ENCODE data around the gene ARHGAP15. TPM values are rescaled to one million over a fixed set of nuclear protein-coding genes. Genes with fewer than 3 reads are reported as not detected.

The ARHGAP15 gene
- total RNA-seq, 8 experiments from 2014 or later, result 0.29 to 1.3 (median 0.51) TPM; not detected in 2

DNA sequence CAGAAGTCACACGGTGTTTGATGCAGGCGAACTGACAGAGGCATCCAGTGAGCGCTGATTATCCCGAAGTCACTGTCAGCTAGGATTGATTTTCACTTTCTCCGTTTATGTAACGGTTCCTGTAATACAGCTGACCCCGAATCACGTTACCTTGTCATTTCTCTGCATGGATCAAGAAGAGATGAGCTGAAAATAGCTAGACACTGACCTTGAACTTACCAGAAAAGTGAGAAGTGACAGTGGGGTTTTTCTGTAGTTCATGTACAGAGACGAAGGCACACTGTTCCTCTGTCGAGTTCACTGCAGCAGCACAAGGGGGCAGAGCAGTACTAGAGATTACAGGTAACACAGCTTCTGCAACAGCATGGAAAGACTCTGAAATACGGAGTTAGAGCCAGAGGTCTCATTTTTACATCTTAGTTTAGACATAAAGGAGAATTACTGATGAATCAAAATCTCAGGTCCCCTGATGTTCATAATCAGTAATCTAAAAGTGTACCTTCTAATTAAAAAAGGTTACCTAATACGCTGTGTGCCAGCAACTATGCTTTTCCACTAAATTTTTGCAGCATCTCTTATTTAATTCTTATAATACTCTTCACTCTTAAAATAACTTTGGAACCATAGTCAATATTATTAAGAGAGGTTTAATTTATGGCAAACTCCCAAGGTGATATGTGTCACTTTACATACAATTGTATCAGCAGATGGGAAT, 33.1 kb downstream of the ARHGAP15 start:
- peaks cover 0 to 17% of the 10 kb centered on the region in 2 donors for H3K4me1 ChIP-seq (replicated peaks in 1 of 2)
- 11 to 63% (median 45%) methylated on average over 2 to 12 of the region's 12 CpGs for WGBS, 10 experiments
- no peak overlapping the region for H3K4me3 ChIP-seq
- peak; percentile 91 to 99 (median 98) for ATAC-seq (replicated peaks in 6 of 8)
- in situ Hi-C loops (cut with MboI; ENCODE audit: low pct_unique_long_range_greater_than_20kb in 2 of 9, low sequenced_read_pairs in 9 of 9, unreplicated experiment in 9 of 9), result no loop called here
- no peak overlapping the region for H3K27ac ChIP-seq

DNA sequence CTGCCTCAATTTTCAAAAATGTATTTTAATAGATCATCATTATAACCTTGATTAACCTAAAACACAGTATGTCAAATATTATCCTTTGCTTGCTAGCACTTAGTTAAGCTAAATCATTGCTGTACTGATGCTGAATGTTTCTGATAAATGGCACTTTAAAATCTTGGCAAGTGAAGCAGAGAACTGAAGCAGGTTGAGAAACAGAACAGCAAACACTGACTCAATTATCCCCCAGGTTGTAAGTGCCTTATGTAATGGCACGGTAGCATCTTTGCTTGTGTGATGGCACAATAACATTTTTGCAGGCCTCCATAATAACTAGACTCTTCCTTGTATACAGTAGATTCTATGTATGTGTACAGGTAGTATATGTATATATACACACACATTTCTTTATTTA, 33.8 kb downstream of the ARHGAP15 start:
- no peak for ATAC-seq (replicated peaks in 6 of 8)
- no peak overlapping the region for H3K4me3 ChIP-seq
- H3K27ac ChIP-seq, result no peak overlapping the region
- in situ Hi-C loops (cut with MboI; ENCODE audit: low pct_unique_long_range_greater_than_20kb in 2 of 9, low sequenced_read_pairs in 9 of 9, unreplicated experiment in 9 of 9), result no loop called here
- peaks cover 0 to 17% of the 10 kb centered on the region in 2 donors for H3K4me1 ChIP-seq (replicated peaks in 1 of 2)
- 57 to 100% (median 80%) methylated on average over 1 of the region's 1 CpG; no CpG with 5 or more reads in 3 of the 10 experiments for WGBS, 10 experiments

DNA sequence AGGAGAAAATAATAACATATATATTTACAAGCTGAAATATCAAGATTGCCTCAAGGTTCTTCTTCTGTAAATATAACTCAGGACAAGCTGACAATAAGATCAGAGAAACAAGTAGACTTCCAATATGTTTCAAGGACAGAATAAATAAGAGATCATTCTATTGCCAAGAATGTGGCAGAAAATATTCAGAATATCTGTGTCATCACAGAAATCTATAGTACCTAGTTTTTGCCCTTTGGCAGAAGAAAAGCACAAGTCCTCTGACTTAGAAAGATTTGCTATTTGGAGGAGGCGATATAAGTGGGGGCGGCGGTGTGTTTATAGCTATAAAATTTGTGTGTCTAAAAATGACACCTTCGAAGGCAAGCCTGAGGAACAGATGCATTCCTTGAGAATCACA, 34.3 kb downstream of the ARHGAP15 start:
- ATAC-seq (replicated peaks in 6 of 8), result no peak
- peaks cover 0 to 17% of the 10 kb centered on the region in 2 donors for H3K4me1 ChIP-seq (replicated peaks in 1 of 2)
- 50 to 100% (median 87%) methylated on average over 1 to 4 of the region's 4 CpGs; no CpG with 5 or more reads in 2 of the 10 experiments for WGBS, 10 experiments
- H3K4me3 ChIP-seq, result no peak overlapping the region
- in situ Hi-C loops (cut with MboI; ENCODE audit: low pct_unique_long_range_greater_than_20kb in 2 of 9, low sequenced_read_pairs in 9 of 9, unreplicated experiment in 9 of 9), result no loop called here
- no peak overlapping the region for H3K27ac ChIP-seq

DNA sequence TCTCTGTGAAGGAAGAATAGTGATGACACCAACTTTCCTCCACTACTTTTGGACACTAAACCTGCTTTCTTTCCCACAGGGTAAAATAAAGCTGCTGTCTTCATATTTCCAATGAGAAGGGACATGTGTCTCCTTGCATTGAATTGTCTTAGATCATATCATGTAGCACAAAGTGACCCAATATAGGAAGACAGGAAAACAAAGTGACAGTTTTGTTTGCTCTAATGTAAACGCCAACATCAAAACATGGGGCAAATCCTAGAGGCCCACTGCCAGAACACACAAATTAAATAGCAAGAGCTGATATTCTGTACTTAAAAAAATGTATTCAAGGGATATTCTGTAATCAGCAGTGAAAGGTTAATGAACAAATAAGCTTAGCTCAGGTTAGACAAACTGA, 36.1 kb downstream of the ARHGAP15 start:
- no peak overlapping the region for H3K27ac ChIP-seq
- 50 to 100% (median 87%) methylated on average over 1 of the region's 1 CpG; no CpG with 5 or more reads in 2 of the 10 experiments for WGBS, 10 experiments
- H3K4me3 ChIP-seq, result no peak overlapping the region
- peaks cover 0 to 12% of the 10 kb centered on the region in 2 donors for H3K4me1 ChIP-seq (replicated peaks in 1 of 2)
- no peak for ATAC-seq (replicated peaks in 6 of 8)
- in situ Hi-C loops (cut with MboI; ENCODE audit: low pct_unique_long_range_greater_than_20kb in 2 of 9, low sequenced_read_pairs in 9 of 9, unreplicated experiment in 9 of 9), result no loop called here

DNA sequence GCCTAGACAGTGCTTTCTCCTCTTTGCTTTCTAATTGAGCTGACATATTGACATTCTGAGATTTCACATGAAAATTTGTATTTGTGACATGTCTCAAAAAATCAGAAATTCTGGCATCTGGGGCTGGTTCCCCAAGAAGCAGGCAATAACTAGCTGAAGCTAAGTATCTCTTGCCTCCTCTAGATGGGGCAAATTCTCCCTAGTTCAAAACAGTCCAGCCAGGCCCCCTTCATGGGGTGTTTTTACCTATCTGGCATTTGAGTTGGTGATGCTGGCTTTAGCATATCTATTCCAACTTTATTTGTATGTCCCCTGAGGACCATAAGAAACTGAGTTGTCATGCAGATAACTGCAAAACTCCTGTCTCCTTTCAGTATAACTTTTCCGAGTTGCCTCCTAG, 39.9 kb downstream of the ARHGAP15 start:
- no peak for ATAC-seq (replicated peaks in 6 of 8)
- in situ Hi-C loops (cut with MboI; ENCODE audit: low pct_unique_long_range_greater_than_20kb in 2 of 9, low sequenced_read_pairs in 9 of 9, unreplicated experiment in 9 of 9), result no loop called here
- no peaks in the 10 kb centered on the region for H3K4me1 ChIP-seq (replicated peaks in 1 of 2)
- 67 to 100% (median 76%) methylated on average over 1 of the region's 1 CpG; no CpG with 5 or more reads in 6 of the 10 experiments for WGBS, 10 experiments
- no peak overlapping the region for H3K4me3 ChIP-seq
- no peak overlapping the region for H3K27ac ChIP-seq

DNA sequence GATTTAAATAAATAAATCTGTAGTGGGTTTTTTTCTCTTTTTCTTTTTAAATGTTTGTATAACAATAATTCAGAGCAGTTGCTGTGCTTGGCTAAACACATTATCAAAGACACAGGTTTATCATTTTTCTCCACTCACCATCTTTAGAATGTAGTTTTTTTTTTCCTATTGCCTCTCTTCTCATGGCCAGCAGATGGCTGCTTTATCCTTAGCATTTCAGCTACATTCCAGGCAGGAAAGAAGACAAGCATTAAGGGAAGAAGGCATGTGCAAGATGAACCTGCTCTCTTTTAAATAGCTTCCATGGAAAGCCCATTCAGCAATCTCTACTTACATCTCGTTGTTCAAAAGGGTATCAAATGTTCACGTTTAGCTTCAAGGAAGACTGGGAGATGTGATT, 42.6 kb downstream of the ARHGAP15 start:
- Histone ChIP-seq H3K4me3 (no peak overlapping the region), H3K27ac (no peak overlapping the region), H3K4me1 (replicated peaks in 1 of 2) (no peaks in the 10 kb centered on the region)
- WGBS, 10 experiments, result 0 to 71% (median 8%) methylated on average over 2 of the region's 2 CpGs; no CpG with 5 or more reads in 3 of the 10 experiments
- in situ Hi-C loops (cut with MboI; ENCODE audit: low pct_unique_long_range_greater_than_20kb in 2 of 9, low sequenced_read_pairs in 9 of 9, unreplicated experiment in 9 of 9), result no loop called here
- ATAC-seq (replicated peaks in 6 of 8), result peak in 3 of 8 experiments; percentile 48 to 66 (median 62)

DNA sequence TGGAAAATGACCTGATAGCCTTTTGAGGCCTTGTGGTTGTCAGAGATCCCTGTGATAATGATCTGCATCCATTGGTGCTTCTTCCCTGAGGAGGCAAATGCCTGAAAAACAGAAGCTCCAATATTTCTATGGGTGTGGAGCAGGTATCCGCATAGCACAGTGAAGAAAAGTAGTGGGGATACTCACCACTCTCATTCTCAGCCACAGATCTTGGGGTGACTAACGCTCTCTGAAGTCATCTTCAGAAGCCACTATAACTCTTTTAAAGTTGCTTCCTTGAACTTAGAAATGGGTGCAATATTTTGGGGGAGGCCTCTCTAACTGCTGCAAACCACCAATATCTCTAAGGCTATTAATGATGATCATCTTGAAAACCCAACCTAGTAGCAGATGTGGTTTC, 46.2 kb downstream of the ARHGAP15 start:
- ATAC-seq (replicated peaks in 6 of 8), result no peak
- H3K4me1 ChIP-seq (replicated peaks in 1 of 2), result no peaks in the 10 kb centered on the region
- no peak overlapping the region for H3K27ac ChIP-seq
- 40 to 100% (median 100%) methylated on average over 1 to 2 of the region's 2 CpGs; no CpG with 5 or more reads in 2 of the 10 experiments for WGBS, 10 experiments
- H3K4me3 ChIP-seq, result no peak overlapping the region
- in situ Hi-C loops (cut with MboI; ENCODE audit: low pct_unique_long_range_greater_than_20kb in 2 of 9, low sequenced_read_pairs in 9 of 9, unreplicated experiment in 9 of 9), result no loop called here

DNA sequence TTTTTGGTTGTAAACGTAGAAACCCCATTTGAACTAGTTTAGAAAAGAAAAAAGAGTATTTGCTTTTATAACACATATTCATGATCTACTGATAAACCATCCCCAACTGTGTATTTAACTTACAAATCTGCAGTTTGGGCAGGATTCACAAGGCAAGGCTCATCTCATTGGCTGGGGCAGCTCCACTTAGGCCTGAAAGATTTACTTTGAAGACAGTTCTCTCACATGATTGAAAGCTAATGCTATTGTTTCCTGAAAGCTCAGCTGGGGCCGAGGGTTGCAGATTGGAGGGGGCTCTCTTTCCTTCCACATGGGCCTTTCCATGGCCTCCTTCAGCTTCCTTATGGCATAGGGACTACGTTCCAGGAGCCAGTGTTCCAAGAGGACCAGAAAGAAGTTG, 47.4 kb downstream of the ARHGAP15 start:
- 0 to 100% (median 67%) methylated on average over 1 to 3 of the region's 3 CpGs for WGBS, 10 experiments
- in situ Hi-C loops (cut with MboI; ENCODE audit: low pct_unique_long_range_greater_than_20kb in 2 of 9, low sequenced_read_pairs in 9 of 9, unreplicated experiment in 9 of 9), result no loop called here
- ATAC-seq (replicated peaks in 6 of 8), result peak in 1 of 8 experiments; percentile 21
- no peak overlapping the region for H3K27ac ChIP-seq
- no peaks in the 10 kb centered on the region for H3K4me1 ChIP-seq (replicated peaks in 1 of 2)
- no peak overlapping the region for H3K4me3 ChIP-seq

DNA sequence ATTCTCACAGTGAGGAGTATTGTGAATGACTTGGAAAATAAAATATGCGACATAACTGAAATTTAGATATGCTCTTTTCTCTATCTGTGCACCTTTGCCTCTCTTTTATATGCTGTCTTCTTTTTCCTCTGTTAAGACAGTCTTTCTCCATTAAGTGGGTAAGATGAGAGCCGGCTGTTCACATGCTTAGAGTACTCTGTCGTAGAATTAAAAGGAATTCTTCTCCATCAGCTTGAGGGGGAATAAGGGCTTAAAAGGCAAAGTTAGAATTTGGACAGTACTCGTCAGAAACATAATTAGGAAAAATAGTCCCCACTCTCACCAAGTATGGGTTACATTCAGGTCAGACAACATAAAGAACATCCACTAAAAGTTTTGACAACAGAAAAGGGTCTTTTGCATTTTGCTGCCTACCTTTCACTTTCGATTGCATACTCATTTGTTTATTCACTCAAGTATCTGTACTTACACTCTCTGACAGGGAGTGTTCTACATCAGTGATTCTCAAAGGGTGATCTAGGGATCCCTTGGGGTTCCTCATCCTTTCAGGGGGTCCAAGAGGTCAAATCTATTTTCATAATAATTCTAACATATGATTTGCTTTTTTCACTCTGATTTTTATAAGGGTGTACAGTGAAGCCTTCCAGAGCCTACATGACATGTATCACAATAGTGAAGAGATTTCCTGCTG, 48.0 kb downstream of the ARHGAP15 start:
- peak in 2 of 8 experiments; percentile 46 to 86 for ATAC-seq (replicated peaks in 6 of 8)
- Histone ChIP-seq H3K4me3 (no peak overlapping the region), H3K27ac (no peak overlapping the region), H3K4me1 (replicated peaks in 1 of 2) (no peaks in the 10 kb centered on the region)
- WGBS, 10 experiments, result 0 to 100% (median 81%) methylated on average over 1 to 5 of the region's 5 CpGs; no CpG with 5 or more reads in 2 of the 10 experiments
- in situ Hi-C loops (cut with MboI; ENCODE audit: low pct_unique_long_range_greater_than_20kb in 2 of 9, low sequenced_read_pairs in 9 of 9, unreplicated experiment in 9 of 9), result no loop called here

DNA sequence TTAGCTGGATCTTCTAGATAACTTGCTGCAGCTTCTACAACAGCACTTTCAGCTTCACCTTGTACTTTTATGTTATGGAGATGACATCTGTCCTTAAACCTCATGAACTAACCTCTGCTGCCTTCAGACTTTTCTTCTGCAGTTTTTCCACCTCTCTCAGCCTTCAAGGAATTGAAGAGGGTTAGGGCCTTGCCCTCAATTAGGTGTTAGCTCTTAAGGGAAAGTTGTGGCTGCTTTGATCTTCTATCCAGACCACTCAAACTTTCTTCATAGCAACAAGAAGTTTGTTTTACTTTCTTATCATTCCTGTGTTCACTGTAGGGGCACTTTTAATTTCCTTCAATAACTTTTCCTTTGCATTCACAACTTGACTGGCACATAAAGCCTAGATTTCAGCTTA, 52.3 kb downstream of the ARHGAP15 start:
- Histone ChIP-seq H3K27ac (no peak overlapping the region), H3K4me1 (replicated peaks in 1 of 2) (no peaks in the 10 kb centered on the region)
- no peak for ATAC-seq (replicated peaks in 6 of 8)

DNA sequence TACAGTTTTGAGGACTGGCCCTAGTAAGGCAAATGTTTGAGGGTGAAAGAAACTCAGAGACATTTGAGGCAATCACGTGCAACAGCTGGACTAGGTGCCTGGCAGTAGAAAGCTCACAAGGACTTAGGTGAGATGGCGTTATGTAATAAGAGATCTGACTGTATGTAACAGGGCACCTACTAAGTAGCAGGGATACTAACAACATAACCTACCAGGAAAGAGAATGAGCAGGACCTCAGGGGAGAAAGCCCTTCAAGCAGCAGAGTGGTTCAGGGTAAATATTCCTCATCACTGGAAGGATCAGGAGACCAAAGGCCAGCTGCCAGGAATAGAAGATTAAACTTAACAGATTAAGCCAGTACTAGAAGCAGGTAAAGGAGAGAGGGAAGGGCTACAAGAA, 53.4 kb downstream of the ARHGAP15 start:
- H3K4me1 ChIP-seq (replicated peaks in 1 of 2), result no peaks in the 10 kb centered on the region
- H3K27ac ChIP-seq, result no peak overlapping the region
- no peak for ATAC-seq (replicated peaks in 6 of 8)
- WGBS, 10 experiments, result 0 to 89% (median 63%) methylated on average over 1 to 2 of the region's 2 CpGs; no CpG with 5 or more reads in 4 of the 10 experiments
- H3K4me3 ChIP-seq, result no peak overlapping the region
- in situ Hi-C loops (cut with MboI; ENCODE audit: low pct_unique_long_range_greater_than_20kb in 2 of 9, low sequenced_read_pairs in 9 of 9, unreplicated experiment in 9 of 9), result no loop called here

More for the DNA sequence above, 52.3 kb downstream of the ARHGAP15 start:
- in situ Hi-C loops (cut with MboI; ENCODE audit: low pct_unique_long_range_greater_than_20kb in 2 of 9, low sequenced_read_pairs in 9 of 9, unreplicated experiment in 9 of 9), result no loop called here
- no peak overlapping the region for H3K4me3 ChIP-seq

DNA sequence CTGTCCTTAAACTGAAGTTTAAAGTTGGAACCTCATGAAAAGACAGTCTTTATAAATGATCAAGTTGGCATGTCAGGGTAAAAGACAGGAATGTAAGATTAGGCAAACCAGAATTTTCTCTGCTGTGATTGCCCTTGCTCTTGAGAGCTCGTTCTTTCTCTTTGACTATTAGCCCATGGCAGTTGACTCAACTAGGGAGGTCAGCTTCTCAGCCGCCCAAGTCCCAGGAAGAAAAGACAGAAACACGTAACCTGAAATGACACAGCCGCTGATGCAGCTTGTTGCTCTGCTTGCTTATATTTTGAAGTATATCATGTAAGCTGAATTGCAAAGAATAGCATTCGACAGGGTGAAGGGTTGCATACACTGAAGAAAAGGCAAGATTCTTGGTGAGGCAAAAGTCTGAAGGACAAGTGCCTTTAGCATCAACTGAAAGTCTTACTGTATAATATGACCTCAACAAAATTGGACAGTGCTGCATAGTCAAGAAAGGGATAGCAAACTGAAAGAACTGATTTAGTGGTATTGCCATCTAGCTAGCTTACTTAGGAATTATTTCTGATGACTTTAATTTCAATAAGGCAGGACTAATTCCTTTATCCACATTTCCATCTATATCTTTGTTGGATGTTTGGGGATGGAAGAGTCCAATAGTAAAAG, 54.7 kb downstream of the ARHGAP15 start:
- ATAC-seq (replicated peaks in 6 of 8), result no peak
- in situ Hi-C loops (cut with MboI; ENCODE audit: low pct_unique_long_range_greater_than_20kb in 2 of 9, low sequenced_read_pairs in 9 of 9, unreplicated experiment in 9 of 9), result no loop called here
- Histone ChIP-seq H3K4me1 (replicated peaks in 1 of 2) (no peaks in the 10 kb centered on the region), H3K4me3 (no peak overlapping the region), H3K27ac (no peak overlapping the region)
- WGBS, 10 experiments, result 40 to 94% (median 65%) methylated on average over 1 to 5 of the region's 5 CpGs

DNA sequence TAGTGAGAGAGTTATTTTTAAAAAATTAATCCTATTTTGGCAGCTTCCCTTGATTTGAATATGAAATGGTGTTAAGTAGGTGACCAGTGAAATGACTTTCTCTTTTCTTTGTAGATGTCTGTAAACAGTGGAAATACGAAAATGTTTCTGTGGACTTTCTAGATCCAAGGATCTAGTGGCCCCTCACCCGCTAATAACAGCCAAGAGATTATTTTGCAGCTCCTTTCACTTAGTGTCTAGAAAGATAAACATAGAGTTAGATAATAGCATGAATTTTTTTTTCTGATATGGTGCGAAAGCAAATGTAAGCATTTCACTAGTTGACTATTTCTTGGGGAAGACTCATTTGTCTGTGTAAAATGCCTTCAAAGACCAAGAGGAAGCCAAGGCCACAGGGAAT, 57.7 kb downstream of the ARHGAP15 start:
- no peaks in the 10 kb centered on the region for H3K4me1 ChIP-seq (replicated peaks in 1 of 2)
- ATAC-seq (replicated peaks in 6 of 8), result no peak
- WGBS, 10 experiments, result 52 to 100% (median 83%) methylated on average over 2 to 3 of the region's 3 CpGs; no CpG with 5 or more reads in 3 of the 10 experiments
- H3K4me3 ChIP-seq, result no peak overlapping the region
- in situ Hi-C loops (cut with MboI; ENCODE audit: low pct_unique_long_range_greater_than_20kb in 2 of 9, low sequenced_read_pairs in 9 of 9, unreplicated experiment in 9 of 9), result no loop called here
- H3K27ac ChIP-seq, result no peak overlapping the region

All from motor neuron (in vitro differentiated cells).